SW480 (cell line): ENCODE data around the gene SCN1B.
"Not testable (repeated sequence)": the region's sequence is repeated elsewhere in the genome, so short reads cannot be mapped to it uniquely, and the experiment has no call there.

Experiments
- DNase-seq: peaks from one replicate; pipeline ENCODE4 v3.0.0-alpha.2; 2016; ENCODE audit warnings: low spot score

SCN1B gene

DNA sequence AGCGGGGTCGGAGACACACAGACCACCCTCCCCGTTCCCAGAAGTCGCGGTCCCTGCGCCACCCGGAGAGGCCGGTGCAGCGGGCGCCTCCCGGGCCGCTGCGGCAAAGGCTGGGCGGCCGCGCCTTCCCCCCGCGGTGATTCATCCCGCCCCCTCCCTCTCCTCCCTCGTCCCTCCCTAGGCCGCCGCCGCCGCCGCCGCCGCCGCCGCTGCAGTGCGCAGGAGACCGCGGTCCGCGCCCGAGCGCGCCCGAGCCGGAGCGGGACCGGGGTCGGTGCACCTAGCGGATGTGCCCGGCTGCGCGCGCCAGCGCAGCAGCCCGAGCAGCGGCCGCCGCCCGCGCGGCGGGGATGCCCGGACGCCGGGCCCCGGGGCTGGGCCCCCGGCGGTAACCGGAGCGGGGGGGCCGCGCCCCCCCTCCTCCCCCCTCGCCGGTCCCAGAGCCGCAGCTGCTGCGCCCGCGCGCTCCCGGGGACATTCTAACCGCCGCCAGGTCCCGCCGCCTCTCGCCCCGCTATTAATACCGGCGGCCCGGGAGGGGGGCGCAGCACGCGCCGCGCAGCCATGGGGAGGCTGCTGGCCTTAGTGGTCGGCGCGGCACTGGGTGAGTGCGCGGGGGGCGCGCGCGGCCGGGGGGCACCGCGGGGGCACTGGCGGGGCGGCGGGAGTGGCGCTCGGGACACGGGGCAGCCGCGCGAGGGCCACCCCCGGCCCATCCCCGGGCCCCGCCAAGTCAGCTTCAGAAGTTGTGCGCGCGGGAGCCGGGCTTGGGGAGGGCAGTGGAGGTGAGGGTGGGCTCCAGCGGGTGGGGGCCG, at the start of gene SCN1B:
Gene SCN1B, plus strand, starts transcription at position 214 of the 815 bp plus-strand sequence. Its CDS starts 351 bp downstream, at position 565.
- peak; percentile 77 for DNase-seq

DNA sequence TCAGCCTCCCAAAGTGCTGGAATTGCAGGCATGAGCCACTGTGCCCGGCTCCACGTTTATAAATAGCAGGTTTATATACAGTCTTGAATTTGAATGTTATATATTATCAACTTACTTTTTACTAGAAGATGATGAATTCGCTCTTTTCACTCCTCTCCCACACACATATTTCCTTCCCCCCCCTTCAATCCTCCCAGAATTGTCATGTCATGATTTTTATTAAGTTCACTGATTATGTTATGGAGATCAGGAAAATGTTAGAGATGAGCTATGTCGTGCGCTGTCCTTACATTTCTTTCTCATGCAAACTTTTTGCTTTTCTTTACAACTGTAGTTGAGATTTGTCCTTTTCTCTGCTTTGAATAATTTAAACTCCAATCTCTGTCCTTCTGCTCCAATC, 48.0 kb upstream of the SCN1B start:
- no peak for DNase-seq

DNA sequence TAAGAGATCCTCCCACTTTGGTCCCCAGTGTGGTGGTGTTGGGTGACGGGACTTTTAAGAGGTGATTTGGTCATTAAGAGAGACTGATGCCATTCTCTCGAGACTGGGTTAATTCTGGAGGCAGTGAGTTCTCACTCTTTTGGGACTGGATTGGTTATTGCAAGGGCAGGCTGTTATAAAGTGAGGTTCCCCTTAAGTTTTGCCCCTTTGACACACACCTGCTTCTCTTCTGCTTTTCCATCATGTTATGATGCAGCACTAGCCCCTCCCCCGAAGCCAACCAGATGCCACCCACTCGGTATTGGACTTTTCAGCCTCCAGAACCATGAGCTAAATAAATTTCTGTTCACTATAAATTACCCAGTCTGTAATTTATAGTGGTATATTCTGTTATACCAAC, 46.5 kb upstream of the SCN1B start:
- DNase-seq, result no peak

DNA sequence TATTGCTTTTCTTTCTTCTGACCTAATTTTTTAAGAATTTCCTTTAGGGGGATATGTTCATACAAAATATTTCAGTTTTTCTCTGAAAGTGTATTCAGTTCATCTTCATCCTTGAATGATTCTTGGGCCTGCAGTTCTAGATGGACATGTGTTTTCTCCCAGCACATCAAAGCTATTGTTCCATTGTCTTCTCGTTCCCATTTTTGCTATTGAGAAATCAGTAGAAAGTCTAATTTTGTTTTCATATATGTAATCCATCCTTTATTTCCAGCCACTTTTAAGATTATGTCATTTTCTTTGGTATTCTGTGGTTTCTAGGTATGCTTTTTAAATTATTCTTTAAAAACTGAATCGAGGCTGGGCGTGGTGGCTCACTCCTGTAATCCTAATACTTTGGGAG, 46.0 kb upstream of the SCN1B start:
- DNase-seq, result no peak

DNA sequence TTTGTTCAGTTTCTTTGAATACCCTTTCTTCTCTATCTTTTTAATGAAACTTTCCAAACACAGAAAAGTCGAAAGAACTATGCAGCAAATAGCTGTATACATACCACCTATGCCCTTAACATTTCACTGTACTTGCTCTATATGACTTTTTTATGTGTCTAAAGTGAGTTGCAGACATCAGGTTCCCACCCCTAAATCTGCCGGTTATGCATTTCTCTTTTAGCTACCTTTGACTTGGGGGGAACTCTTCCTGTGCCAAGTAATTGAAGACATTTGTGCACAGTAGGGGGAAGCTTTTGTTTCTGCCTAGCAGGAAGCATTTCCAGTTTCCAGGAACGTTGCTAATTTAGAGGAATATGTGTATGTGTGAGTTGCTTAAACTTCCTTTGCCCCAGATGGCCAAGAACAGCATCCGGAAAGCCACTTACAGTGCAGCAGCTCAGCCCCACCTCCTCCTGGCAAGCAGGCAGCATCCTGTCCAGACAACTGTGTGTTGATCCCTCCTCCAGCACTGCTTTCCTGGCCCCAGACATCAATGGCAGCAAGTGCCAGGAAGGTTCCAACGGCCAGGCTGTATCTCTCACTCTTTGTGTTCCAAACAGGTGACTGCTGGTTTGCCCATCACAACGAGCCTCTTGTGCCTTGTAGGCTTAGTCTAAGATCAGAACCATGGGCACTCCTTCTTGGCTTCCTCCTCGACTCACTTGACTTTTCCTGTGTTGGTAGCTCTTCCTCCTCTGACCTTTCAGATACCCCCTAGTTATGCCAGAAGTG, 44.8 kb upstream of the SCN1B start:
- DNase-seq, result no peak

DNA sequence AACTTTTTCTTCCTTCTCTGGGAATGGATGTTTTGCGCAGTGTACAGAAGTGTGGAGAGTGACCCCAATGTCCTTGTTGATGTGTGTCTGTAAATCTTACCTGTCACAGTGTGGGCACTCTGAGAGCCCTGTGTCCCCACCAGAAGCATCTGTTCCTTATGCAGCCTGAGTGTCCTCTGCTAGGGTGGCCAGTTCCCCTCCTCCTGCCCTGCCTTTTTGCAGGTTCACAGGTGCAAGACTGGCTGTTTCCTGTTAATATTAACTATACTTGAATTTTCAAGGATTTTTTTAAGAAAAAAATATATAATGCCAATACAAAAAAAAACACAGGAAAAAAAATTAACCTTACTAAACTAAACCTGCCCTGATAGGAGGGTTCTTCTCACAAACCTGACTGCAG, 42.2 kb upstream of the SCN1B start:
- no peak for DNase-seq

DNA sequence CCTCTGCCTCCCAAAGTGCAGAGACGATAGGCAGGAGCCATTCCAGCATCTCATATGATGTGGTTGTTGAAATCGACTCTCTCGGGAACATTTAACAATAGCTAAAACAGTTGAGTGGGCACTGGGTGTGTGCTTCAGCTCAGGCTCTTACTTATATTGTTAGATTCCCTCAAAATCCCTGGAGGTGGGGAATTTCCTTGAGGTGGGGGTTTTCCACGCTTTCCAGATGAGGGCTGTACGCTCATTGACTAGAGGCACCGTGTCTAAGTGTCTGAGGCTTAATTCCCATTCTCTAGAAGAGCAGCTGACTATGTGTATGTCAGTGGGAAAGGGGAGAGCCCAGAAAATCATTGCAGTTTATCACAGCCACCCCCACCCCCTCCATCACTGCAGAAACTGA, 41.0 kb upstream of the SCN1B start:
- DNase-seq, result no peak

DNA sequence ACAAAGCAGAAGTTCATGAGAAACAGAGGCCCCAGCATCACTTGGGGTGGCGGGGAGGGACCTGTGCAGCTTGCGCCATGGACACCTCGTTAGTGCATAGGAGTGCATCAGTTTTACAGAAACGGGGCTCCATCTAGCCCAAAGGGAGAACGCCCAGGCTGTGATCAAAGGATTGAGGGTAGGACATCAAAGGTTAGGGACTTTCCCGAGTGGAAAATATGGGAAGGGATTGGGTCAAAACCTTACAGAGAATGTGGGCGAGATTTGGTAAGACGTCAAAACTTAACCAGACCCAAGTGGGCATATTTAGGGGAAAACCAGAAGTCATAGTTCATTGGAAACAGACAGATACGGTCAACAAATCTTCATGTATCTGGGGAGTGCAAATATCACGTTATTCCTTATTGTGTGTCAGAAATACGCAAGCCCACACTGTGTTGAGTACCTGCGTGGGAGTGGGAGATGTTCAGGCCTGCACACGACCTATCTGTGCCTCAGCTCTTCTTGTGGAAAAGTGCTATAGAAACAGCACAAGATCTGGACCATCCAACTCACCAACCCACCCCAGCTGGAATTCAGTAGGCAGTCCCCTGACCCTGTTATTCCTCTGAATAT, 39.6 kb upstream of the SCN1B start:
- DNase-seq, result no peak

DNA sequence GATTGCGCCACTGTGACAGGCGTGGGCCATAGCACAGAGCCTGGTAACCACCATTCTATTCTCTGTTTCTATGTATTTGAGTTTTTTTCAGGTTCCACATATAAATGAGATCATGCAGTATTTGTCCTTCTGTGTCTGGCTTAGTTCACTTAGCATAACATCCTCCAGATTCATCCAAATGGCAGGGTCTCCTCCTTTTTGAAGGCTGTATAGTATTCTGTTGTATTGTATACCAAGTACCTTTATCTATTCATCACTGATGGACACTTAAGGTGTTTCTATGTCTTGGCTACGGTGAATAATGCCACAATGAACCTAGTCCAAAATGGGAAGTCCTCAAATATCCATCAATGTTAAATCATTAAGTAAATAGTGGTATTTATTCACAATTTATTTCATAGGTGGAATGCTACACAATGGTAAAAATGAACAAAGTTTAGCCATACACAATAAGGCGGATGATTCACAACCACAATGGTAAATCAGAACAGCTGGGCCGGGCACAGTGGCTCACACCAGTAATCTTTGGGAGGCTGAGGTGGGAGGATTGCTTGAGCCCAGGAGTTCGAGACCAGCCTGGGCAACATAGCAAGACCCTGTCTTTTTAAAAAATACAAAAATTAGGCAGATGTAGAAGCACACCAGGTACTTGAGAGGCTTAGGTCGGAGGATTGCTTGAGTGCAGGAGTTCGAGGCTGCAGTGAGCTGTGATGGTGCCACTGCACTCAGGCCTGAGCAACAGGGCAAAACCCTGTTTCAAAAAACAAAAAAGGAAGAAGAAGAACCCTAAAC, 38.5 kb upstream of the SCN1B start:
- no peak for DNase-seq

DNA sequence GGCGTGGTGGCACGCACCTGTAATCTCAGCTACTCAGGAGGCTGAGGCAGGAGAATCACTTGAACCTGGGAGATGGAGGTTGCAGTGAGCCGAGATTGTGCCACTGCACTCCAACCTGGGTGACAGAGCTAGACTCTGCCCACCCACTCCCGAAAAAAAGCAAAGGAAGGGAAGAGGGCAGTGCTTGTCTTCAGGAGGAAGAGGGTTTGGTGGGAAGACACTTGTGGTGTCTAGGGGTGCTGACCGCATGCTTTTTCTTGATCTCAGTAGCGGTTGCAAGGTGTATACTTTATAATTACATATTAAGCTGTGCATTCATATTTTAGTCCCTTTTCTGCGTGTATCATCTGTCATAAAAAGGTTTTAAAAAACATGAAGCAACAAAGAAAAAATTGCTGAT, 37.7 kb upstream of the SCN1B start:
- not testable (repeated sequence) for DNase-seq

DNA sequence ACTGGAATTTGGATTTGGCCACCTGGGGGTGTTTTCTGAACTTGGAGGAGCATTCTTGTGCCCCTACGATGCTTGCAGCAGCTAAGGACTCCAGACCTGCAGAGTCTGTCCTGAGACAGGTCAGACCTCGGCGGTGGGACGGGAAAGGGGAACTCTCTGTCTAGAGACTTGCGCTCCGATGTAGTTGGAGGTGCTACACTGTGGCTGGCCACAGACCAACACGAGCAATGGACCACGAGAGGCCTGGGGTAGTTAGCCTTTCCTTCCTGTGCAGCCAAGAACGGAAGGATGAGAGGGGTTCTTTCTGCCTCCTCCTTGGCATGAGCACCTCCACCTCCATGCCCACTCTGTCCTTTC, 36.0 kb upstream of the SCN1B start:
- no peak for DNase-seq

DNA sequence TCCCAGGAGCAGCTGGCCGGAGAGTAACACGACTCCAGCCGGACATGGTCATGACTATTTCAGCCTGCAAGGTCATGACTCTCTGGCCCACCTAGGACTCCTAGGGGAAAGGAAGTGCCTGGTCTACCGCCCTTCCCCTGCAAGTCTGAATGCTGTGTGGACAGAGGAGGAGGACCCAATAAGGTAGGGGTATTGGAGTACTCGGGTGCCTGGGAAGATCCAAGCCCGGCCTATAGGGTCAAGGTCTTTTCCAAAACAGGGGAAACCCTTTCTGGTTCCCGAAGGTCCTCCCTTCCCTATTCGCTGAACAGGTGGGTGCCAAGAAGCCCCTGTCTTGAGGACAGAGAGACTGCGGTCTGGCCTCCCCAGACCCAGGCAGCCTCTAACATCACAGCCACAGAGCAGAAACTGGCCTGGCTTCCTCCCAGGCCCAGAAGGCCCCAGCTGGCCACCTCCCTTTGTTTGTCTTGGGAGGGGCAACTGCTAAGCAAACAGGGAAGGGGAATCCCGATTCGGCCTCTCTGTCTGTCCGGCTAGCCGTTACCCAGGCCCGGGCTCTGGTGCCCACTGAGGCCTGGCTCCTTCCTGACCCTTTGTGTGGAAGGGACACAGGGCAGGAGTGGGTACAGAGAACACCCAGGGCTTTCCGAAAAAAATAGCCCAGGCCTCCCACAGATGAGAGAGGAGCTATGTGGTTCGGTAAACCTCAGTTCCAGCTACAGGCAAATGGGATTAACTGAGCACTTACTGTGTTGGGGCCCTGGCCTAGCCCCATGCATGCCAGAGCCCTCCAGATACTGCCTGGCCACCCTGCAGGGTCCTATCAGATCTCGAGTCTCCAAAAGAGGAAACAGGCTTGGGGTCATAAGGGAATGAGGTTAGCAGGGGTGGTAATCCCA, 35.4 kb upstream of the SCN1B start:
- DNase-seq, result no peak

DNA sequence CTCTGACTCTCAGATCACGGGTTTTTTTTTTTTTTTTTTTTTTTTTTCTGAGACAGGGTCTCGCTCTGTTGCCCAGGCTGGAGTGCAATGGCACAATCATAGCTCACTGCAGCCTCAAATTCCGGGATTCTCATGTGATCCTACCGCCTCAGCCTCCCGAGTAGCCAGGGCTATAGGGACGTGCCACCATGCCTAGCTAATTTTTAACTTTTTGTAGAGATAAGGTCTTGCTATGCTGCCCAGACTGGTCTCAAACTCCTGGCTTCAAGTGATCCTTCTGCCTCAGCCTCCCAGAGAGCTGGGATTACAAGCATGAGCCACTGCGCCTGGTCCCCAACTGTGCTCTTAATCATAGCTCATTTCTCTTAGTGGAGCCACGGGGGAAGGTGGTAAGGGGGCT, 34.7 kb upstream of the SCN1B start:
- no peak for DNase-seq

DNA sequence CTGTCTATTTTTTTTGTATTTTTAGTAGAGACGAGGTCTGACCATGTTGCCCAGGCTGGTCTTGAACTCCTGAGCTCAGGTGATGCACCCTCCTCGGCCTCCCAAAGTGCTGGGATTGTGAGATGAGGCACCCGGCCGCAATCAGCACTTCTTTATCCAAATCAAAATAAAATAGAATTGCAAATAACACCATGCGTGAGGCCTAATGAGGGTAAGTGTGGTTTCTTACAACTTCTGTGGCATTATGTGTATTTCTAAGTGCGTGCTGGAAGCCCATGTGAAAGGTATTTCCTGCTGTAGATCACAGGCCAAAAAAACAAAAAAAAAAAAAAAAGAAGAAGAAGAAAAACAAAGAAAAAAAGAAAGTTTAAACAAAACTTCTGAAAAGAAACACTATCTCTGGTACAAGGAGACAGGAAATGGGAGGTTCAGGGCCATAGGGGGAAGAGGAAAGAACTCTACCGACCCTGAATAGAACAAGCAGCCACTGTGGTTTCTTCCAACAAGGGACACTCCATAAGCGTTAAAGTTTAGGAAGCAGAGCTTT, 33.1 kb upstream of the SCN1B start:
- DNase-seq, result no peak

DNA sequence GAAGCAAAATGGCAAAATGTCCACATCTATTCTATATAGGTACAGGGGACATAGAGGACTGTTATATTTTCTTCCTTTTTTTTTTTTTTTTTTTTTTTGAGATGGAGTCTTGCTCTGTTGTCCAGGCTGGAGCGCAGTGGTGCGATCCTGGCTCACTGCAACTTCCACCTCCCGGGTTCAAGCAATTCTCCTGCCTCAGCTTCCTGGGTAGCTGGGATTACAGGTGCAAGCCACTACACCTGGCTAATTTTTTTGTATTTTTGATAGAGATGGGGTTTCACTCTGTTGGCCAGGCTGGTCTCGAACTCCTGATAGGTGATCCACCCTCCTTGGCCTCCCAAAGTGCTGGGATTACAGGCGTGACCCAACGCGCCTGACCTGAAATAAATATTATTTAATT, 32.0 kb upstream of the SCN1B start:
- not testable (repeated sequence) for DNase-seq

DNA sequence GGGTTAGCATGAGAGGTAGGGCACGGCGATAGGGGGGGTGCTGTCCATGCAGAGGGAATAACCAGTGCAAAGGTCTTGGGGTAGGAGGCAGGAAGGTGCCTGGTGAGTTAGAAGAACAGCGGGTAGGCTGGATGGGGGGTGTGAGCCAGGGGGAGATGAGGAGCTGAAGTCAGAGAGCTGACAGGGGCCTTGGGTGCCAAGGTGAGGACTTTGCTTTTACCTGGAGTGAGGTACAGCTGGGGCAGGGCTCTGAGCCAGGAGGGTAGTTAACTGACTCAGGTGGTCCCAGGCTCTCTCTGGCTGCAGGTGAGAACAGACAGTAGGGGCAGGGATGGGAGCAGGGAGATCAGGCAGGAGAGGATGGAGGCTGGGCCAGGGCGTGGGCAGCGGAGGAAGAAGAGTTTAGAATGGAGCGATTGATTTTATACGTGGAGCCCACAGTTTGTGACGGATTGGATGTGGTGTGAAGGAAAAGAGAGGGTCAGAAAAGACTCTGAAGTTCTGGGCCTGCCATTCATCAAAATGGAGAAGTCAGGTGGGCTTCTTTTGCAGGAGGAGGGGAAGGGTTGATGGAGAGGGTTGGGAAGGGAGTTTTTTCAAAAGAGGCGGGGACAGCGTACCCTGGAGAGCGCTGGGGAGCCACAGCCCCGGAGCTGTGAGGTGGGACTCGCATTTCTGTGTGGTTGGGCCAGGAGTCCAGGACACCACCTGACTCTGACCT, 31.3 kb upstream of the SCN1B start:
- no peak for DNase-seq

DNA sequence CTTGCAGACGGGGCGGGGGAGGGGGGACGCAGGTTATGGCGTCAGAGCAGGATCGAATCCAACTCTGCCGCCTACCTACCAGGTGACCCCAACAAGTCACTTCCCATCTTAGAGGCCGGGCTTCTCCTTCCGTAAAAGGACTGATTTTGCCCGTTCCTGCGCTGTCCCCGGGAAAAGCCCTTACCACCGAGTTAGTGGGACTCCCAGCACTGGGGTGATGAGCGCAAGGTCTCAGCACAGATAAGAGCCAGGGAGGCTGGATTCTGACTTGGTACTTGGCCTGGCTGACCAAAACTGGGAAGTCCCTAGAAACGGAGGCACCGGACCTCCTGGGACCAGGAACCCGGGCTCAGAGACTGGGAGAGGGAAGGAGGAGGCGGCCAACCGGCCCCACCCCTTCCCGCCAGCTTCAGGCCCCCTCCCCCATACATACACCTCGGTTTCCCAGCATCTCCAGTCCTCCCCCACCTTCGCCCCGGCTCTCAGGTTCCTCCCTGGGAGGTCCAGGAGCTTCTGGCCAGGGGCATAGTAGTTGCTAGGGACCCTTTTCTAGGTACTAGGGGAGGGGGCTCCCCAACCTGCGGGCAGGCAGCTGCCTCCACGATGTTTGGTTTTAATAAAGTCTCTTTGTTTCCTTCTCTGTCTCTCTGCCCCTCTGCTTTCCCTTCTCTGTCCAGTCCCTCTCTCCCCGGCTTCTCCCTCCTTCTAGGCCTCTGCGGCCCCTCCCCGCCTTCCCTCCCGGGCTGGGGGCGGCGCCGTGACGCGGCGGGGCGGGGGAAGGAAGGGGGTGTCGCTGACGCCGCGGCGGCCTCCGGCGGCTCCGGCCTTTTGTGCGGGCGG, 30.6 kb upstream of the SCN1B start, which contains the start of gene GRAMD1A:
Gene GRAMD1A, plus strand, starts transcription at position 826 of the 840 bp plus-strand sequence. CDS start 156 bp downstream, outside the sequence.
- peak; percentile 80 for DNase-seq

DNA sequence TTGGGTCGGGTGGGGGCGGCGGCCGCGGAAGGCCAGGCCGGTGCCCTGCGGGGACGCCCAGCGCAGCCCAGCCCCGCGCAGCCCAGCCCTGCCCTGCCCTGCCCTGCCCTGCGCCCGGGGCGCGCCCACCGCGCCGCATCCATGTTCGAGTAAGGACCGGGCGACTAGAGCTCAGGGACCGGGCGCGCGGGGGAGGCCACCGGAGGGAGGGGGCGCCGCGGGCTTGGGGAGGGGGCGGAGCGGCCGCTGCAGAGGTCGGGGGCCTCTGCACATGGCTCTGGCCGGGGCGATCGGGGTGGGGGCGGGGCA, 30.0 kb upstream of the SCN1B start:
- DNase-seq, result no peak
